HepG2 (cell line): ENCODE data around the gene PRSS21. TPM values are rescaled to one million over a fixed set of nuclear protein-coding genes. Genes with fewer than 3 reads are reported as not detected.
A peak's percentile ranks its signal among the peaks of the same experiment; 100 is the strongest.

Experiments used
- CTCF ChIP-seq: sonication (generic); formaldehyde crosslinking; IDR thresholded peaks from 2 replicates; pipeline ENCODE4 v1.5.0; 2020; ENCODE audit warnings: mild to moderate bottlenecking, missing genetic modification reagents, moderate library complexity
- HNF1A ChIP-seq, 2 experiments: sonication (generic) in 1 of 2; formaldehyde crosslinking in 1 of 2; IDR thresholded peaks; 2 replicates each; pipeline versions ENCODE4 v1.4.0 to v1.6.1; 2016 to 2020; ENCODE audit warnings: borderline replicate concordance in 1 of 2, low read depth in 1 of 2, mild to moderate bottlenecking in 1 of 2, missing genetic modification reagents in 1 of 2
- KDM4B ChIP-seq: sonication (generic); formaldehyde crosslinking; IDR thresholded peaks from 2 replicates; pipeline ENCODE4 v1.4.0; 2020; ENCODE audit warnings: missing genetic modification reagents
- MIER3 ChIP-seq: IDR thresholded peaks from 2 replicates; pipeline ENCODE4 v1.6.1; 2016; ENCODE audit warnings: missing compliant biosample characterization, borderline replicate concordance
- MZF1 ChIP-seq: sonication (generic); formaldehyde crosslinking; IDR thresholded peaks from 2 replicates; pipeline ENCODE4 v1.8.1; 2023; ENCODE audit warnings: mild to moderate bottlenecking, missing genetic modification reagents, borderline replicate concordance
- NR2F2 ChIP-seq: IDR thresholded peaks from 2 replicates; pipeline ENCODE4 v1.6.1; 2012; ENCODE audit warnings: low read depth, inconsistent platforms, borderline replicate concordance
- SNAI1 ChIP-seq: sonication (generic); formaldehyde crosslinking; IDR thresholded peaks from 2 replicates; pipeline ENCODE4 v1.5.0; 2020; ENCODE audit warnings: mild to moderate bottlenecking, missing genetic modification reagents, borderline replicate concordance
- TARDBP ChIP-seq: sonication (generic); formaldehyde crosslinking; IDR thresholded peaks from 2 replicates; pipeline ENCODE4 v1.8.0; 2022; ENCODE audit warnings: mild to moderate bottlenecking, missing genetic modification reagents
- THRA ChIP-seq: sonication (generic); formaldehyde crosslinking; IDR thresholded peaks from 2 replicates; pipeline ENCODE4 v1.4.0; 2020; ENCODE audit warnings: missing genetic modification reagents, borderline replicate concordance
- ZNF12 ChIP-seq: sonication (generic); formaldehyde crosslinking; IDR thresholded peaks from 2 replicates; pipeline ENCODE4 v1.5.0; 2020; ENCODE audit warnings: missing genetic modification reagents
- ZNF768 ChIP-seq: sonication (generic); formaldehyde crosslinking; IDR thresholded peaks from 2 replicates; pipeline ENCODE4 v1.4.0; 2020; ENCODE audit warnings: missing genetic modification reagents
- polyA plus RNA-seq, 8 experiments: library from polyadenylated mRNA; depleted of rRNA in 3 of 8; stranded (reverse) in 7 of 8; unstranded in 1 of 8; fragments of >200 nt; fragmentation: Illumina TruSeq in 4 of 8; extraction: Trizol in 4 of 8; gene quantifications; 2 replicates each; pipeline versions ENCODE4 v1.2.1 to v1.2.3, GENCODE V29; 2011 to 2016; ENCODE audit warnings: low read depth in 4 of 8, missing spikeins in 1 of 8, mixed read lengths in 1 of 8; ENCODE audit not compliant: insufficient read depth in 1 of 8
- total RNA-seq, 5 experiments: library from RNA; depleted of rRNA; stranded (reverse); fragments of >200 nt; fragmentation: Illumina TruSeq; extraction: Trizol; gene quantifications; 2 replicates each; pipeline ENCODE4 v1.2.3, GENCODE V29; 2016; ENCODE audit warnings: low read depth in 1 of 5
- TF ChIP-seq, protein P1 (sequence below): sonication (generic); formaldehyde crosslinking; IDR thresholded peaks from 2 replicates; pipeline ENCODE4 v1.5.0; 2020; ENCODE audit warnings: missing genetic modification reagents

Gene PRSS21
- total and polyA plus RNA-seq, 2 of the 13 experiments (the other 11 are each of a cell fraction or from before 2014, with no cell fraction given): not detected

GRCh38 chr16:2838928-2839327, 21.9 kb downstream of the PRSS21 start (continued):
- TF ChIP-seq HNF1A (IDR thresholded peaks at IDR 0.05; ENCODE audit: low read depth) (no peak), HNF1A (CRISPR knock-in tag; IDR thresholded peaks at IDR 0.05; ENCODE audit: borderline replicate concordance) (peak; percentile 38; the same call in 1 of the 2 replicates), ZNF768 (CRISPR knock-in tag) (peak; percentile 62; the same call in 1 of the 2 replicates), MIER3 (CRISPR knock-in tag) (no peak), CTCF (CRISPR knock-in tag) (peak; percentile 99), KDM4B (no peak), TARDBP (CRISPR knock-in tag) (no peak), SNAI1 (CRISPR knock-in tag) (no peak), MZF1 (CRISPR knock-in tag) (no peak), NR2F2 (no peak), THRA (peak; percentile 32; the same call in 1 of the 2 replicates), ZNF12 (0 out of 2 replicates have a peak, but pooled peaks have one; percentile 16)
- TF ChIP-seq, protein P1, sequence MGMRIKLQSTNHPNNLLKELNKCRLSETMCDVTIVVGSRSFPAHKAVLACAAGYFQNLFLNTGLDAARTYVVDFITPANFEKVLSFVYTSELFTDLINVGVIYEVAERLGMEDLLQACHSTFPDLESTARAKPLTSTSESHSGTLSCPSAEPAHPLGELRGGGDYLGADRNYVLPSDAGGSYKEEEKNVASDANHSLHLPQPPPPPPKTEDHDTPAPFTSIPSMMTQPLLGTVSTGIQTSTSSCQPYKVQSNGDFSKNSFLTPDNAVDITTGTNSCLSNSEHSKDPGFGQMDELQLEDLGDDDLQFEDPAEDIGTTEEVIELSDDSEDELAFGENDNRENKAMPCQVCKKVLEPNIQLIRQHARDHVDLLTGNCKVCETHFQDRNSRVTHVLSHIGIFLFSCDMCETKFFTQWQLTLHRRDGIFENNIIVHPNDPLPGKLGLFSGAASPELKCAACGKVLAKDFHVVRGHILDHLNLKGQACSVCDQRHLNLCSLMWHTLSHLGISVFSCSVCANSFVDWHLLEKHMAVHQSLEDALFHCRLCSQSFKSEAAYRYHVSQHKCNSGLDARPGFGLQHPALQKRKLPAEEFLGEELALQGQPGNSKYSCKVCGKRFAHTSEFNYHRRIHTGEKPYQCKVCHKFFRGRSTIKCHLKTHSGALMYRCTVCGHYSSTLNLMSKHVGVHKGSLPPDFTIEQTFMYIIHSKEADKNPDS (CRISPR knock-in tag): no peak
